Stimulated activated naive CD8-positive, alpha-beta T cell treated with anti-CD3 and anti-CD28 coated beads, Interleukin-15, amount 100 ng/mL, for 72 hours (primary cell): Measurements from ENCODE around the gene PRRC2B.

Experiments used
- ATAC-seq: fragments of 150-1000 bp; cut with Tn5 transposase; 2 replicates; pipeline ENCODE4 v1.10.0; 2021; ENCODE audit warnings: mild to moderate bottlenecking, moderate library complexity
- DNase-seq, 2 donors: peaks; one replicate each; pipeline ENCODE4 v3.0.0; 2021 to 2022
- H3K27ac Mint-ChIP-seq, 2 donors: one replicate each; pipeline ENCODE4 v1.8.0; 2022; ENCODE audit warnings: mild to moderate bottlenecking in 2 of 2, mixed read lengths in 2 of 2, moderate library complexity in 2 of 2
- H3K27me3 Mint-ChIP-seq: one replicate; pipeline ENCODE4 v1.8.0; 2022; ENCODE audit warnings: mixed read lengths
- H3K4me1 Mint-ChIP-seq: one replicate; pipeline ENCODE4 v1.8.0; 2022; ENCODE audit warnings: mild to moderate bottlenecking, mixed read lengths
- H3K4me3 Mint-ChIP-seq, 2 donors: one replicate each; pipeline ENCODE4 v1.8.0; 2022; ENCODE audit warnings: mild to moderate bottlenecking in 2 of 2, mixed read lengths in 2 of 2, moderate library complexity in 1 of 2
- H3K9me3 Mint-ChIP-seq, 2 donors: one replicate each; pipeline ENCODE4 v1.8.0; 2022; ENCODE audit warnings: mixed read lengths in 2 of 2

Gene PRRC2B

DNA sequence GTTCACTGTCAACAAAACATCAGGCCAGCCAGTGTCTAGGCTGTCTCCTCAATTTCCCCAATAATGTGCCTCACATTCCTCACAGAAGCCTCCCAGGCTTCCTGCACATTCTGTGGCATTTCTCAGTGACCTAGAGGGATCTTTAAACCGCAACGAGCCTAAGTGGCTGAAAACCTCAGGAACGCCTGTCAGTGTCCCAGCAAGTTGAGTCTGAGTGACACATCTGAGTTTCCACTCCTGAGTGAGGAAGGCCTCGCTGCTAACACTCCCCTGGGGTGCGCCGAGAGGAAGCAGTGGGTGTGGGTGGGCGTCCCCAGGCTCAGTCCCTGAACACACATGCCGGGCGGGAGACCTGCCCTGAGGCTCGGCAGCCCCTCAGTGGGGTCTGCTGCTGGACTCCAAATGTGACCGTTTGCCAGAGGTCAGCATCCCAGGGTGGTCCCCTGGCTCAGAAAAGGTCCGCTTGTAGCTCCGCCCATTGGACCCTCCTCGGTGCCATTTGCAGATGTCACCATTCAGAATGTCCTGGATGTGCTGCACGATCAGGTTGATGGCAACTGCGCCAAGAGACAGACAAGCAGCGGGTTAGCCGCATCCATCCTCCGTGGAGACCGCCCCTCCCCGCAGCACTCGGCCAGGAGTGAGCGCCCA is 130.9 kb downstream of the PRRC2B start:
- ATAC-seq (no peak), DNase-seq (no peak)
- H3K4me1 Mint-ChIP-seq: peaks cover 20% of the 10 kb centered on the region
- no peak overlapping the region for H3K4me3 Mint-ChIP-seq
- no peaks in the 10 kb centered on the region for H3K9me3 Mint-ChIP-seq
- H3K27ac Mint-ChIP-seq: peak overlapping the region in 1 of 2 donors; percentile 12
- H3K27me3 Mint-ChIP-seq: no peaks in the 10 kb centered on the region

DNA sequence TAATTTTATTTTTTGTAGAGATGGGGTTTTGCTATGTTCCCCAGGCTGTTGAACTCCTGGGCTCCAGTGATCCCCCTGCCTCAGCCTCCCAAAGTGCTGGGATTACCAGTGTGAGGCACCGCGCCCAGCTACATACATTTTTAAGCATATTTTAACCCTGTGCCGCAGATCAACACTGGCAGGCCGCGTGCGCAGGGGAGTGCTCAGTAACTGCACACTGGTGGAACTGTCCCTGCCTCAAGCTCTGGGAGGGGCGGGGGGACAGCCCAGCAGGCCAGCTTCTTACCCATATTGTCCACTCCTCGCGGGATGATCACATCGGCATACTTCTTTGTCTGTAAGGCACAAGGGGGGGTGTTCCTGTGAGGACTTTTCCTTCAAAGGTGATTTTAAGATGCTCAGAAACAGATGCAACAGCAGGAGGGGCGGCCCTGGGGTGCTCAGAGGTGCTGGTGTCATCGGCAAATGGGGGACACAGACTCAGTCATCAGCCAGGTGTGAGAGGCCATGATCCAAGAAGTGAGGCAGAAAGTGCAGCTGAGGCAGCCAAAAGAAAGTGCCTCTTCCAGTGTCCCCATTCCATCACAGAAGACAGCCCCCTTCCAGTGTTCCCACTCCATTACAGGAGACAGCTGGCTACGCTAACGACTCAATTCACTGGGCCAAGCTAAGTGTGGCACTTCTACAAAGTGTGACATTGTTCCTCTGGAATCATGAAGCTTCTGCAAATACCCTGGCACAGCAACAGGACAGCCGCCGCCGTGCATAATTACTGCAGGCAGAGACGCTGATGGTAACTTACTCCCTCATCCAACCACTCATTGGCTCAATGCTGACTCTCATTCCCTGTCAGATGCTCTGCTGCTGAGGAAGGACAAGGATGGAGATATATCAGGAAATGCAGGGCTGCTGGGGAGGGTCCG is 132.0 kb downstream of the PRRC2B start:
- peaks cover 27% of the 10 kb centered on the region for H3K4me1 Mint-ChIP-seq
- no peak overlapping the region for H3K4me3 Mint-ChIP-seq
- no peaks in the 10 kb centered on the region for H3K27me3 Mint-ChIP-seq
- peak overlapping the region in 1 of 2 donors; percentile 57 for H3K27ac Mint-ChIP-seq
- H3K9me3 Mint-ChIP-seq: no peaks in the 10 kb centered on the region
- ATAC-seq (no peak), DNase-seq (no peak)

DNA sequence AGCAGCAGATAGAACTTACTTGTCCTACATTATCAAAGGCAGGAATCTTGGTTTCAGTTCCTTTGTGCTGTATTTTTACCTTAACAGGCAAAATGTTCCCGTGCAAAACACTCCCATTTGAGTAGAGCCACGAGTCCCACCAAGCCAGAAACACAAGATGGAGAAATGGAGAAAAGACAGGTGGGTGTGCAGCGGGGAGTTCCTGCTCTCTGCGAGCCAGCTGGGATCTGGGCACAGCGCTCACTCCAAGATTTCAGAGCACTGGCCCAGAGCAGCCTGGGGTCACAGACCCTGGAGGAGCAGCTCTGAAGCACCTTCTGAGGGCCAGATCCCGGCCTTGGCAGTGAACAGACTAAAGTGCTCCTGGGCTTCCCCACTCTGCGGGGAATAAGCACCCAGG is 134.3 kb downstream of the PRRC2B start:
- no peak overlapping the region for H3K4me3 Mint-ChIP-seq
- no peak overlapping the region for H3K27ac Mint-ChIP-seq
- H3K4me1 Mint-ChIP-seq: peaks cover 33% of the 10 kb centered on the region
- H3K27me3 Mint-ChIP-seq: no peaks in the 10 kb centered on the region
- no peak for ATAC-seq
- DNase-seq: no peak
- no peaks in the 10 kb centered on the region for H3K9me3 Mint-ChIP-seq

DNA sequence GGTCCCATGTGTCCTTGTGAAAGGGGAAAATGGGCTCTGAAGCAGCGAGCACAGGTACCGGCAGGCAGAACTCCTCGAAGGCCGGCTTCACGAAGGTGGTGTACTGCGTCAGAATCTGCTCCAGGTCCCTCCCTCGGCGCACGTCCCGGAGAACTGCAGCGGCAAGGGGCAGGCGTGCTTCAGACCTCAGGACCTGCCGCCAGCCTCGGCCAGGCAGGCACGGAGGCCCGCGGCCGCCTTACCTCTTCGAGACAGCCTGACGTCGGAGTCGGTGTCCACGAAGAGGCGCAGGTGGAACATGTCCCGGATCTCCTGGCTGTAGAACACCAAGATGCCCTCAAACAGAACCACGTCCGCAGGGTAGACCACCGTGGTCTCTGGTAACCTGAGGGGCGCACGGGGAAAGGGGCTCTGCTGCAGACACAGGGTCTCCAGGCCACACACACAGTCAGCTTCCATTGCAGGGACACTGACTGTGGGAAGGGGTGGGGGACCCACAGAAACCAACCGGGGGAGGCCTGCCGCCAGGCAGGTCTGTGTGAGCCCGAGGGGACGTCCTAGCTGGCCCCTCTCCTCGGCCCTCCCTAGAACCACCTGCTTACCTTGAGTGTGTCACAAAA is 135.1 kb downstream of the PRRC2B start:
- DNase-seq: no peak
- no peak overlapping the region for H3K27ac Mint-ChIP-seq
- no peak for ATAC-seq
- H3K27me3 Mint-ChIP-seq: no peaks in the 10 kb centered on the region
- H3K4me1 Mint-ChIP-seq: peaks cover 35% of the 10 kb centered on the region
- no peaks in the 10 kb centered on the region for H3K9me3 Mint-ChIP-seq
- peak overlapping the region in 1 of 2 donors; percentile 10 for H3K4me3 Mint-ChIP-seq

DNA sequence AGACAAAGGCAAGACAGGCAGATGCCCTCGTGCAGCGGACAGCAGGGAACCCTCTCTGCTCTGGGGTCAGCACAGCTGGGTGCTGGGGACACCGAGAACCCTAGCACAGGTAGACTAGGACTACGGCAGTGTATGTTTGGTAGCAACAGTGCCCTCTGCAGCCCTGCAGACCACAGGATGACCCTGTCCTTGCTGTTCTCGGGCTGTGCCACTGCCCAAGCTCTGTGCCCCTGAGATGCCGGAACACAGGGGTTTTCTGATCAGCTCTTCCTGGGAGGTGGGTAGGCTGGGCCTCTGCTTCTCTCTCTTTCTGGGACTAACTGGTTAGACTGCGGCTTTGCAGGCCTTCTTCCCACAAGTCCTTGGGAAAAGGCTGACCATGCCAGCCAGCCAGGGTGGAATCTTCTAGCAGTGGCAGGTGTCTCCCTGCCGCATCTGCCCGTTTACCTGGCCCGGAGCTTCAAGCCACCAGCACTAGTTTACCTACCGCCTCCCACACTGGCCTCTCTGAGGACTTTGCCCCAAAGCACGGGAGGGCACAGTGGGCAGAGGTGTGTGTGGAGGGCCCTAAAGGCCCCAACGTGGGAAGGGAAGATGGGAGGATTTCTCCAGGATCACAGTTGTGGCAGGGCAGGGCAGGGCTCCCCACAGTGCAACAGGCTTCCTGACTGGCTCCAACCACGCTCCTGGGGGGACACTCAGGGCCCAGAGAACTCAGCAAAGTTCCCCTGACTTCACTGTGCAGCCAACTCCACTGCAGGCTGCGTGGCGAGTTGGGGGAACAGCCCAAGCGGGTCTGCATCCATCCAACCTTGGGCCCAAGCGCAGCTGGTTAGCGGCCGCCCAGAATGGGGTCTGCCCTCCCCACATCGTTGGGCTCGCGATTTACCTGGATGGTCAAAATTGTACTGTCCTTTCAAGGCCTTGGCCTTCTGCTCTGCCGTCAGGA is 136.0 kb downstream of the PRRC2B start:
- Mint-ChIP-seq H3K27ac (peak overlapping the region; percentile 65 to 83), H3K4me1 (peaks cover 39% of the 10 kb centered on the region), H3K9me3 (no peaks in the 10 kb centered on the region), H3K27me3 (no peaks in the 10 kb centered on the region), H3K4me3 (peak overlapping the region; percentile 85 to 88)
- ATAC-seq: no peak
- no peak for DNase-seq

DNA sequence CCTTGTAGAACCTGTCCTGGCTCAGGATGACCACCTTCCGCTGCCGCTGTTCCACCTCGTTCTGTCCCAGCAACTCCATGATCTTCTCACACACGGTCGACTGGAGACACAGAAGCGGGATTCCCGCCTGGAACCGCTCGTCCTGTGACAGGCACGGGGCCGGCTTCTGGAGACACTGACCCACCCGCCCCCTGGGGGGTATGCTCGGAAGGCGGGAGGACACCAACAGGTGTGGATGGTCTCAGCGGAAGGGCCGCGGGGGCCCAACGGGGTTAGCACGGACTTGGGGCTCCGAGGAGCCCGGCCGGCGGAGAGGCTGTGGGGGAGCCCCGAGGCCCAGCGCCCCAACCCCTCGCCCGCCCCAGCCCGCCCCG is 136.6 kb downstream of the PRRC2B start:
- peak; percentile 33 for ATAC-seq
- H3K27me3 Mint-ChIP-seq: no peaks in the 10 kb centered on the region
- no peaks in the 10 kb centered on the region for H3K9me3 Mint-ChIP-seq
- H3K4me1 Mint-ChIP-seq: peaks cover 40% of the 10 kb centered on the region
- peak overlapping the region; percentile 65 to 76 for H3K27ac Mint-ChIP-seq
- peak in 1 of 2 donors; percentile 35 for DNase-seq
- peak overlapping the region; percentile 85 to 88 for H3K4me3 Mint-ChIP-seq

DNA sequence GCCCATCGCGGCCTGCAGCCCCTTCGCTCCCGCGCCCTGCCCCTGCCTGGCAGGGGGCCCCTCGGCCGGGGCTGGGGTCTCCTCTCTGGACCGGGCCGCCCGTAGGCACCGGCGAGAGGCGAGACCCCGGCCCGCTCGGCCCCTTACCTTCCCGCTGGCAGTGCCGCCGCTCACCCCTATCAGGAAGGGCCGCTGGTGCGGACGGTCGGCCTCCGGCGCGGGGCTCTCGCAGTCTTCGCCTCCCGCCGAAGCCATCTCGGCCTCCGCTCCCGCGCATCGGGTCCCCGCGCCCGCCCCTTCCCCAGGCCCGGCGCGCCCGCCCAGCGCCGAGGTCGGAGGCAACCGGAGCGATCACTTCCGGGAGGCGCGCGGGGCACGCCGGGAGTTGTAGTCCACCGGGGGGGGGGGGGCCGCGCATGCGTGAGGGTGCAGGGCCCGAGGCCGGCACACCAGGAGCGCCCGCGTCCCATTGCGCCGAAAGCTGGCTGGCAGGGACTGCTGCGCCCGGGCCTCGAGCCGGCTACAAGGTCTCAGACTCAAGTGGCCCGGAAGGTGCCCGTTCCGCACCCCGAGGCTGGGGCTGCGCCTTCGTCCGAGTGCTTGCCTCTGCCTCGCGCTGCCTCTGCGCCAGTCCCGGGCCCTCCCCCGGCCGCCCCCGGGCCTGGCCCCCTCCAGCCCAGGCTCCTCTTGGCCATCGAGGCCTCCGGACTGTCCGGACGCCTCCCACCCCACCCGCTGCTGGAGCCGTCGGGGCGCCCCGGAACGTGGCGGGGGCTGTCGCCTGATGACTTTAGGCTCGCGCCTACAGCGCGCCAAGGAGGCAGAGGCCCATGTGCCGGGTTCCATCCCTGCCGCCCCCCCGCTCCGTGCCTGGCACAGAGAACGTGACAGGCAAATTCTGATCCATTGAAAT is 137.3 kb downstream of the PRRC2B start, which contains the start of gene UCK1:
UCK1 (minus strand) TSS at position 344 of the 913 bp plus-strand sequence; CDS start at position 255, 89 bp downstream.
- peak; percentile 68 to 74 for DNase-seq
- ATAC-seq: peak; percentile 96
- Mint-ChIP-seq H3K4me3 (peak within 1 kb of the TSS; percentile 85 to 88), H3K27me3 (no peaks in the 10 kb centered on the region), H3K4me1 (peaks cover 40% of the 10 kb centered on the region), H3K27ac (peak within 1 kb of the TSS; percentile 69 to 76), H3K9me3 (no peaks in the 10 kb centered on the region)

DNA sequence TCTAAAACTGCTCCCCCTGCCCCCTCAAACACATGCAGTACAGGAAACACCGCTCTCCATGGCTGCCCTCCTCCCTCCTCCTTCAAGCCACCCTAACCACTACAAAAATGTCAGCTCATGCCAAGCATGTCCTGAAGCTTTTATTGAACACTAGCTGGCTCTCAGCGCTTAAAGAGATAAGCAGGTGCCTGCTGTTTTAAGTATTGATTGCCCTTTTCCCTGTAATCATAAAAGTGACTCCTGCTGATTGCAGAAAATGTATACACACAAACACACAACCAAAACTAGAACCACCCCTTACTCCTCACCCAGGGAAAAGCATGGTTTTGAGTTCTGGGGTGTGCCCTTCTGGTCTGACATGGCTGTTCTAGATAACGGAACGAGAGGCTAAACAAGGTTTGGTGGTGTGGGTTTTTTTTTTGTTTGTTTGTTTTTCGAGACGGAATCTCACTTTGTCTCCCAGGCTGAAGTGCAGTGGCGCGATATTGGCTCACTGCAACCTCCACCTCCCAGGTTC is 140.9 kb downstream of the PRRC2B start:
- no peak for DNase-seq
- Mint-ChIP-seq H3K4me1 (peaks cover 38% of the 10 kb centered on the region), H3K4me3 (peak overlapping the region; percentile 26 to 64), H3K27ac (no peak overlapping the region), H3K27me3 (no peaks in the 10 kb centered on the region), H3K9me3 (no peaks in the 10 kb centered on the region)
- ATAC-seq: no peak

DNA sequence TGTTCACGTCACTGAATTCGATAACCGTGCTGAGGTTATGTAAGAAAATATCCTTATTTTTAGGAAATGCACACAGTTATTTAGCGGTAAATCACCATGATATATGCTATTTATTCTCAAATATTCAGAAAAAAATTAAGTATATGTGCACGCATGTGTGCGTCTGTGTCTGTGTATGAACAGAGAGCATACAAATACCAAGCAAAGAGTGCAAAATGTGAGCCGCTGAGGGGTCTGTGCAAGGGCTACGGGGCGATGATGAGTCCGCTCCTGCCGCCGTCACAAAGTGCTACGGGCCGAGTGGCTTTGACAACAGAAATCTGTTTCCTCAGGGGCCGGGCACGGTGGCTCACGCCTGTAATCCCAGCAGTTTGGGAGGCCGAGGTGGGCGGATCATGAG is 144.1 kb downstream of the PRRC2B start:
- no peak for DNase-seq
- no peaks in the 10 kb centered on the region for H3K27me3 Mint-ChIP-seq
- no peak overlapping the region for H3K4me3 Mint-ChIP-seq
- peaks cover 31% of the 10 kb centered on the region for H3K4me1 Mint-ChIP-seq
- ATAC-seq: no peak
- peaks cover 0 to 9% of the 10 kb centered on the region in 2 donors for H3K9me3 Mint-ChIP-seq
- no peak overlapping the region for H3K27ac Mint-ChIP-seq

DNA sequence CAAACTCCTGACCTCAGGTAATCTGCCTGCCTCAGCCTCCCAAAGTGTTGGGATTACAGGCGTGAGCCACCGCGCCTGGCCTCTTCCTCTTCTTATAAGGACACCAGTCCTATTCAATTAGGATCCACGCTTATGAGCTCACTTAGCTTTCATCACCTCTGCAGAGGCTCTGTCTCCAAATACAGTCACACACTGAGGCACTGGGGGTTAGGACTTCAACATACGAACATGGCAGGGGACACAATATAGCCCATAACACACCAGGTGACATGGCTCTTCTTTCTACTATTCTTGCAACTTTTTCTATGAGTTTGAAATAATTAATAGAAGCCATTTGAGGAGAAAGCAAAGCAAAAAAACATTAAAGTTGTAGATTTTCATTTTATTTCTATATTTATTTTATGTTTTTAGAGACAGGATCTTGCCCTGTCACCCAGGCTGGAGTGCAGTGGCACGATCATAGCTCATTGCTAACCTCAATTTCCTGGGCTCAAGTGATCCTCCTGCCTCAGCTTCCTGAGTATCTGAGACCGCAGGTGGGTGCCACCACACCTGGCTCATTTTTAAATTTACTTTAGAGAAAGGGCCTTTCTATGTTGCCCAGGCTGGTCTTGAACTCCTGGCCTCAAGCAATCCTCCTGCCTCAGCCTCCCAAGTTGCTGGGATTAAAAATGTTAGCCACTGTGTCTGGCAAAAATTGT is 145.5 kb downstream of the PRRC2B start:
- Mint-ChIP-seq H3K27me3 (no peaks in the 10 kb centered on the region), H3K27ac (no peak overlapping the region), H3K4me3 (no peak overlapping the region), H3K4me1 (peaks cover 26% of the 10 kb centered on the region), H3K9me3 (peaks cover 9 to 17% of the 10 kb centered on the region in 2 donors)
- no peak for DNase-seq
- ATAC-seq: no peak

DNA sequence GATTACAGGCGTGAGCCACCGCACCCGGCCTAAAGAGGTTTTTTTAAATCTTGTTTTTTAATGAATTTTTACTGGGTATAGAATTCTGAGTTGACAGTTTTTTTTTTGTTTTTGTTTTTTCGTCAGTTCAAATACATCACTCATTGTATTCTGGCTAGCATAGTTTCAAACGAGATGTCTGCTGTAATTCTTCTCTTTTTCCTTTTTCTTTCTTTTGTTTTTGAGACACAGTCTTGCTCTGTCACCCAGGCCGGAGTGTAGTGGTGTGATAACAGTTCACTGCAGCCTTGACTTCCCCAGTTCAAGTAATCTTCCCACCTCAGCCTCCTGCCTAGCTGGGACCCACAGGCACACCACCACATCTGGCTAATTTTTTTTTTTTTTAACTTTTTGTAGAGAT is 149.3 kb downstream of the PRRC2B start:
- H3K4me3 Mint-ChIP-seq: no peak overlapping the region
- peaks cover 14 to 17% of the 10 kb centered on the region in 2 donors for H3K9me3 Mint-ChIP-seq
- peaks cover 31% of the 10 kb centered on the region for H3K4me1 Mint-ChIP-seq

DNA sequence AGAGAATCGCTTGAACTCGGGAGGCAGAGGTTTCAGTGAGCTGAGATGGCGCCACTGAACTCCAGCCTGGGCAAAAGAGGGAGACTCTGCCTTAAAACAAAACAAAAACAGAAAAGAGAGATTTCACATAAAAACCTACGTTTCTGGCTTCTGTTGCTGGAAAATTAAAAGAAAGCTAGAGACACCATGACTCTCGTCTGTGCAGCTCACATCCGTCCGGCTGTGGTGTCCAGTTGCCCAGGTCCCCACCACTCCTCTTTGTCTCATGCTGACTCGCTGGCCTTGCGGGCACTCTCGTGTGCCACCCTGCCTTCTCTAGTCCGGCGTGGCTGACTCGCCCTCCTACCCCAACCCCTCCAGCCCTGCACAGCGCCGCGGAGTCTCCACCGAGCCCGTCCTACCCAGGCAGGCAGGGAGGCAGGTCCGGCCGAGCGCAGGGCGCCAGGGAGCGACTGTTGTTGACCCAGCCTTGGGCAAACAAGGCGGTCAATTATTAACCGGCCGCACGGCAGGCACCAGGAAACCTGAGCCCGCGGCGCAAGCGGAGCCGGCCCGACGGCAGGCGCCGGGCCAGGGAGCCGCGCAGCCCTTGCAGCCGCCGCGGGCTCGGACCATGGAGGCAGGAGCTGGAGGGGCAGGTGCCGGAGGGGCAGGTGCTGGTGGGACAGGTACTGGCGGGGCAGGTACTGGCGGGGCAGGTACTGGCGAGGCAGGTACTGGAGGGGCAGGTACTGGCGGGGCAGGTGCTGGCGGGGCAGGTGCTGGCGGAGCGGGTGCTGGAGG is 151.3 kb downstream of the PRRC2B start, which contains the start of gene PRRT1B:
PRRT1B (plus strand) TSS at position 521 of the 783 bp plus-strand sequence; CDS start at position 614, 93 bp downstream.
- ATAC-seq (no peak), DNase-seq (no peak)
- H3K4me3 Mint-ChIP-seq: peak within 1 kb of the TSS; percentile 57 to 81
- H3K27me3 Mint-ChIP-seq: peaks cover 52% of the 10 kb centered on the region
- H3K27ac Mint-ChIP-seq: peak within 1 kb of the TSS in 1 of 2 donors; percentile 43
- H3K9me3 Mint-ChIP-seq: peaks cover 14 to 17% of the 10 kb centered on the region in 2 donors
- peaks cover 20% of the 10 kb centered on the region for H3K4me1 Mint-ChIP-seq

More for the DNA sequence above, 149.3 kb downstream of the PRRC2B start:
- no peak overlapping the region for H3K27ac Mint-ChIP-seq
- ATAC-seq (no peak), DNase-seq (no peak)
- H3K27me3 Mint-ChIP-seq: peaks cover 32% of the 10 kb centered on the region
